Liver (tissue), 3 donors: Measurements from ENCODE around the gene DMAP1.

Source experiments
- ATF3 ChIP-seq: IDR thresholded peaks from 2 replicates; pipeline ENCODE4 v1.6.1; 2016; ENCODE audit warnings: antibody characterized with exemption
- EGR1 ChIP-seq, 2 donors: IDR thresholded peaks; 2 replicates each; pipeline ENCODE4 v1.6.1; 2016 to 2018; ENCODE audit warnings: antibody characterized with exemption in 2 of 2, low read depth in 2 of 2
- FOXA1 ChIP-seq: IDR thresholded peaks from 2 replicates; pipeline ENCODE4 v1.6.1; 2016; ENCODE audit warnings: antibody characterized with exemption
- GABPA ChIP-seq, 2 donors: IDR thresholded peaks in 1 of 2; conservative IDR thresholded peaks in 1 of 2; 2 replicates each; pipeline ENCODE4 v1.6.1; 2016; ENCODE audit warnings: antibody characterized with exemption in 2 of 2, mild to moderate bottlenecking in 1 of 2, moderate library complexity in 1 of 2
- HNF4G ChIP-seq: IDR thresholded peaks from 2 replicates; pipeline ENCODE4 v1.6.1; 2016; ENCODE audit warnings: antibody characterized with exemption
- JUND ChIP-seq, 2 donors: IDR thresholded peaks; 2 replicates each; pipeline ENCODE4 v1.6.1; 2016; ENCODE audit warnings: antibody characterized with exemption in 2 of 2
- MAX ChIP-seq: IDR thresholded peaks from 2 replicates; pipeline ENCODE4 v1.6.1; 2016; ENCODE audit warnings: antibody characterized with exemption
- RAD21 ChIP-seq, 2 donors: IDR thresholded peaks; 2 replicates each; pipeline ENCODE4 v1.6.1; 2016; ENCODE audit warnings: antibody characterized with exemption in 2 of 2, mild to moderate bottlenecking in 2 of 2
- REST ChIP-seq: IDR thresholded peaks from 2 replicates; pipeline ENCODE4 v1.6.1; 2016; ENCODE audit warnings: antibody characterized with exemption, mild to moderate bottlenecking
- RXRA ChIP-seq, 2 donors: IDR thresholded peaks; 2 replicates each; pipeline ENCODE4 v1.6.1; 2017 to 2018; ENCODE audit warnings: antibody characterized with exemption in 2 of 2, mild to moderate bottlenecking in 1 of 2
- SP1 ChIP-seq: IDR thresholded peaks from 2 replicates; pipeline ENCODE4 v1.6.1; 2018; ENCODE audit warnings: antibody characterized with exemption, mild to moderate bottlenecking
- TAF1 ChIP-seq: conservative IDR thresholded peaks from 2 replicates; pipeline ENCODE4 v1.6.1; 2016; ENCODE audit warnings: antibody characterized with exemption, mild to moderate bottlenecking
- YY1 ChIP-seq: IDR thresholded peaks from 2 replicates; pipeline ENCODE4 v1.6.1; 2016; ENCODE audit warnings: antibody characterized with exemption, mild to moderate bottlenecking
- TF ChIP-seq, protein P1 (sequence below): fragments of 150-350 bp; IDR thresholded peaks from 2 replicates; pipeline ENCODE4 v1.5.1; 2017; ENCODE audit warnings: improper control_type of control experiment, low read depth, low read length; ENCODE audit not compliant: missing input control
- donor health status: healthy.
- donor health status: healthy.

- TF ChIP-seq, protein P1, sequence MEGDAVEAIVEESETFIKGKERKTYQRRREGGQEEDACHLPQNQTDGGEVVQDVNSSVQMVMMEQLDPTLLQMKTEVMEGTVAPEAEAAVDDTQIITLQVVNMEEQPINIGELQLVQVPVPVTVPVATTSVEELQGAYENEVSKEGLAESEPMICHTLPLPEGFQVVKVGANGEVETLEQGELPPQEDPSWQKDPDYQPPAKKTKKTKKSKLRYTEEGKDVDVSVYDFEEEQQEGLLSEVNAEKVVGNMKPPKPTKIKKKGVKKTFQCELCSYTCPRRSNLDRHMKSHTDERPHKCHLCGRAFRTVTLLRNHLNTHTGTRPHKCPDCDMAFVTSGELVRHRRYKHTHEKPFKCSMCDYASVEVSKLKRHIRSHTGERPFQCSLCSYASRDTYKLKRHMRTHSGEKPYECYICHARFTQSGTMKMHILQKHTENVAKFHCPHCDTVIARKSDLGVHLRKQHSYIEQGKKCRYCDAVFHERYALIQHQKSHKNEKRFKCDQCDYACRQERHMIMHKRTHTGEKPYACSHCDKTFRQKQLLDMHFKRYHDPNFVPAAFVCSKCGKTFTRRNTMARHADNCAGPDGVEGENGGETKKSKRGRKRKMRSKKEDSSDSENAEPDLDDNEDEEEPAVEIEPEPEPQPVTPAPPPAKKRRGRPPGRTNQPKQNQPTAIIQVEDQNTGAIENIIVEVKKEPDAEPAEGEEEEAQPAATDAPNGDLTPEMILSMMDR: no peak
- TF ChIP-seq REST (no peak), RAD21 (IDR thresholded peaks at IDR 0.05) (no peak), YY1 (no peak), JUND (IDR thresholded peaks at IDR 0.05) (no peak), GABPA (IDR thresholded peaks at IDR 0.05 in 1 of 2, conservative IDR thresholded peaks at IDR 0.05 in 1 of 2) (no peak), ATF3 (no peak), SP1 (no peak), MAX (no peak), EGR1 (IDR thresholded peaks at IDR 0.05; ENCODE audit: low read depth in 2 of 2) (no peak), RXRA (IDR thresholded peaks at IDR 0.05) (no peak), TAF1 (no peak), FOXA1 (no peak), HNF4G (no peak)
Observed at GRCh38 chr1:44262816-44263567, 49.7 kb downstream of the DMAP1 start.
